ENCODE results near the gene SOWAHC.

DNA sequence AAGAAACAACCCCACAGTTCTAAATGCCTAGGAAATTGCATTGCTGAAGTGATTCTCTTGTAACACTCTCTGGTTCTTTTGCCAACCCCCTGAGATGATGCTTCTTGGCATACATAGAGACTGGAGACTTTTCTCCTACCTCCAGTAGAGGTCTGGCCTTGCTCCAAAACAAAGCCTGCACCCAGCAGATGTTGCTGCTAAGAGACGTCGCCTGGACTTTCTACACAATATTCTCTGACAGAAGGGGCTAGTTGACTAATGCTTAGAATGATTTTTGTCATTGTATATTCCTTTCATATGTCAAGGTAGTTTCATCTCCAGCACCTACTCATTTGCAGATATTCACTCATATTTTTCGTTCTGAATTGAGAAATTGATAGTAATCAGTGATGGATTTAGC, 24.6 kb downstream of the SOWAHC start:
- TF ChIP-seq CTCF (IDR thresholded peaks at IDR 0.05) (no peak), EZH2phosphoT487 (IDR thresholded peaks at IDR 0.05) (no peak), EZH2 (IDR thresholded peaks at IDR 0.05) (no peak)
